M059J (cell line): Measurements from ENCODE around the gene KLHDC3. TPM values are rescaled to one million over a fixed set of nuclear protein-coding genes. Genes with fewer than 3 reads are reported as not detected.

Source experiments
- DNase-seq: peaks from one replicate; pipeline ENCODE4 v3.0.0-alpha.2; 2012; ENCODE audit warnings: low read depth
- total RNA-seq: library from RNA; depleted of rRNA; stranded (reverse); fragments of >200 nt; shearing (Covaris generic); gene quantifications from 2 replicates; pipeline ENCODE4 v1.2.3, GENCODE V29; 2014; rRNA removed

Gene KLHDC3, protein sequence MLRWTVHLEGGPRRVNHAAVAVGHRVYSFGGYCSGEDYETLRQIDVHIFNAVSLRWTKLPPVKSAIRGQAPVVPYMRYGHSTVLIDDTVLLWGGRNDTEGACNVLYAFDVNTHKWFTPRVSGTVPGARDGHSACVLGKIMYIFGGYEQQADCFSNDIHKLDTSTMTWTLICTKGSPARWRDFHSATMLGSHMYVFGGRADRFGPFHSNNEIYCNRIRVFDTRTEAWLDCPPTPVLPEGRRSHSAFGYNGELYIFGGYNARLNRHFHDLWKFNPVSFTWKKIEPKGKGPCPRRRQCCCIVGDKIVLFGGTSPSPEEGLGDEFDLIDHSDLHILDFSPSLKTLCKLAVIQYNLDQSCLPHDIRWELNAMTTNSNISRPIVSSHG
- total RNA-seq = 101 and 118 TPM in 2 replicates

DNA sequence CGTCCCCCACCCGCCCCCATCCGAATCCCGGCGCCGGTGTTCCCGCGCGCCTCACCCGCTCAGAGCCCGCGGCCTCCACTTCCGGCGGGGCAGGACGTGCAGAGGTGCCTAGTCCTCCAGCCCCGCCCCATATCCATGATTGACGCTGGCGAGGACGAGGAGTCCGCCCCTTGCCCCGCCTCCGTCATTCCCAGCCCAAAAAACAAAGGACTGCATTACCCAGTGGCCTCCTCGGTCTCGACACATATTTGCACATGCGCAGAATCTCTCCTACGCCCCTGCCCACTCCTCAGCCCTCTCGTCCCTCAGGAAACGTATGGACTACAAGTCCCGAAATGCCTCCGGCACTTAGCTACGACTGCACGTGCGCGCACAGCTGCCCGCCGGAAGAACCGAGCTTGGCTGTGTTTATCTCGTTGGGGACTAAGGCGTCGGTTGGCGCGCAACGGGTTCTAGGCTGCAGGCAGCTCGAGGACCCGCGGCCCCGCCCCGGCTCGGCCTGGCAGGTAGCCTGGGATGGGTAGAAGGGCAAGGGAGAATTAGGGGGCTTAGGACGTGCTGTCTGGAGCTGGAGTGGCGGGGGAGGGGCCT lies at the start of gene KLHDC3, which contains the start of gene MEA1:
Gene KLHDC3 (plus strand): TSS at position 407 of the 591 bp plus-strand sequence. CDS start 2,944 bp downstream, outside the sequence.
Gene MEA1 (minus strand): TSS at position 104 of the 591 bp plus-strand sequence. CDS start 133 bp downstream, outside the sequence.
- peak; percentile 100 for DNase-seq

DNA sequence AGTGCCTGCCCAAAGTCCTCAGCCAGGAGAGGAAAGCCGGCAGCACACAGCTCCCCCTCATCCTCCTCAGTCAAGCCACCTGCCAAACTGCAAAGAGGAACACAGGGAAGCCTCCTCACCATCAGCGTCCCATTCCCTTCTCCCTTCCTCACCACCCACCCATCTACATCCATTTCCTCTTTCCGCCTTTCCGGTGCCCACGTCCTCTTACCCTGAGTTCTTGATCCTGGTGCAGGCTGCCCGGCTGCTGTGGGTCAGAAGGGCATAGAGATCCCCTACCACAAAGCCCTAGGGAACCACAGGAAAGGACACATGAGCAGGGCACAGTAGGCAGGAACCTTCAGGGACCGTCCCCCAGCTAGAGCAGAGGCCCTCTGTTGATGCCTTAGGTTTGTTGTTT lies 47.5 kb upstream of the KLHDC3 start:
- no peak for DNase-seq

DNA sequence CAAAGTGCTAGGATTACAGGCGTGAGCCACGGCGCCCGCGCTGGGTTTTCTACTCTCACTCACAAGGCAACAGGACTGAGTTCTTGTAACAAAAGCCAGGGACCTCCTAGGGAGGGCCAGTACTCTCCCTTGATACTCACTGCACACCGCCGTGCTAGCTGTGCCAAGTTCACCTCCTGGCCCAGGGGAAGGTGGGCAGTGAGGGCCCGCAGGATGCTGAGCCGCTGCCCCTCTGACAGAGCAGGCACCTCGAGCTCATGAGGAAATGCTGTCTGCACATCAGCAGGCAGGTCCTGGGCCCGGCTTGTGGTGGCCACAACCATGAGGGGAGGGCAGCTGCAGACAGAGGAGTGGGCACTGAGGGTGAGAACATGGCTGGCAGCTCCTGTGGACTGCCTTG lies 46.8 kb upstream of the KLHDC3 start:
- DNase-seq = no peak

DNA sequence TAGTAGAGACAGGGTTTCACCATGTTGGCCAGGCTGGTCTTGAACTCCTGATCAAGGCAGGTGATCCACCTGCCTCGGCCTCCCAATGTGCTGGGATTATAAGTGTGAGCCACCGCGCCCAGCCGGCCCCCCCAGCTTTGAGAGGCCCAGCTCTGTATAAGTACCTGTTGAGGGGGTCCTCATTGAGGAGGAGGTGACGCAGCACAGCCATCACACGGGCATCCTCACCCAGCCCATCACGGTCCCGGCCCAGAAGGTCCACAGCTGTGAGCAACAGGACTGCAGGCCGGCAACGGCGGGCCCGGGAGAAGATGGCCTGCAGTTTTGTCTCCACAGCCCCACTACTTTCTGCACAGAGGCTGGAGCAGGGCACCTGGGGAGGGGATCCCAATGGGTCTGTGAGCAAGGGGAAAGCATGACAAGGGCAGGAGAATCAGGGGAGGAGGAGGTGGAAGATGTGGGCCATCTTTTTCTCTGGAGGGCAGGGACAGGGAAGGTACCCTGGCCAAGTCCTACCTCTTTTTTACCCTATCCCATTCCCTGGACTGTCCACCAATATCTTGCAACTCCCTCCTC lies 45.8 kb upstream of the KLHDC3 start:
- no peak for DNase-seq

DNA sequence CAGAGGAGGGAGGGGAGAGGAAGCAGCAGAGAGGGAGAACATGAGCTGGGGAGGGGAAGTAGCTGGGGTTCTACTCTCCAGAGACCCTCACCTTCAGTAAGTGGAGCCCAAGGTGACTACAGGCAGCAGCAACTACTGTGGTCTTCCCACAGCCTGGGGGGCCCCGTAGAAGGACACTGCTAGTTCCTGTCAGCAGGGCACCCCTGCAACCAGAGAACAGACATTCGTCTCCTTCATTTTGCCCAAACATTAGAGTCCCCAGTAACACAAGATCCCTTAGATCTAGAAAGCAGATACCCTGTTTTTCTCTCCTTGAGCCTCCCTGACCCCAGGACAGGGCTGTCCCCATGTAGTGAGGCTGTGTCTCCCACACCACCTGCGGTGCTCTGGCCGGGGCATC lies 45.3 kb upstream of the KLHDC3 start:
- no peak for DNase-seq

DNA sequence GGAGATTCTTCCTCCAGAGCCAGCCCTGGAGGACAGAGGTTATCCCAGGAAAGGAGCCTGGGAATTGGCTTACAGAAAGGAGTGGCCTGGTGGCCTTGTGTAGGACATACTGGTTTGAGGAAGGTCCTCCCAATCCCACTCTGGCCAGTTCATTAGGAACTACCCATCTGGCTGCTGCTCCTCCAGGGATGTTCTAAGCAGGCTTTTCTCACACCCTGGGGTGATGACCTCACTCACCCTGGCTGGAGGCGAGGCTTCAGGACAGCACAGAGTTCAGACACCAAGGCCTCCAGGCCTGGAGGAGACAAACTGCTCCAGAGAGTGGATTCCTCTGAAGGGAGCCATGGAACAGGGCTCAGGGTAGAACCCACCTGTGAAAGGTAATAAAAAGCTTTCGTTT lies 44.6 kb upstream of the KLHDC3 start:
- DNase-seq = no peak

DNA sequence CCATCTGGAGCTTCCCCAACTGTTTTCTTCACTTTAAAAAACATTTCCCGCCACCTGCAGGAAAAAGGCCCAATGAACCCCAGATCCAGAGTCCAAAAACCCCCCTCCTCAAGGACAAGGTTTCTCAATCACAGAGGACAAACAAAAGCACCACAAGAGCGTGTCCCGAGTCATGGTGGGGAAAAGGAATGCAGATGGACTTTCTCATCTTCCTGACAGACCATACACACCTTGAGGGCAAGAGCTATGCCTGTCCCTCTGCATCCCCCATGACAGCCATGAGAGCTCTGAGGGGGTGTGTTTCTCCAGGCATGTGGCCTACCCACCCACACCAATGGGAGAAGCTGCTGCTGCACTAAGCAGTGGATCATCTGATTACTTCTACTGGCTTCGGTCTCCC lies 44.1 kb upstream of the KLHDC3 start:
- no peak for DNase-seq

DNA sequence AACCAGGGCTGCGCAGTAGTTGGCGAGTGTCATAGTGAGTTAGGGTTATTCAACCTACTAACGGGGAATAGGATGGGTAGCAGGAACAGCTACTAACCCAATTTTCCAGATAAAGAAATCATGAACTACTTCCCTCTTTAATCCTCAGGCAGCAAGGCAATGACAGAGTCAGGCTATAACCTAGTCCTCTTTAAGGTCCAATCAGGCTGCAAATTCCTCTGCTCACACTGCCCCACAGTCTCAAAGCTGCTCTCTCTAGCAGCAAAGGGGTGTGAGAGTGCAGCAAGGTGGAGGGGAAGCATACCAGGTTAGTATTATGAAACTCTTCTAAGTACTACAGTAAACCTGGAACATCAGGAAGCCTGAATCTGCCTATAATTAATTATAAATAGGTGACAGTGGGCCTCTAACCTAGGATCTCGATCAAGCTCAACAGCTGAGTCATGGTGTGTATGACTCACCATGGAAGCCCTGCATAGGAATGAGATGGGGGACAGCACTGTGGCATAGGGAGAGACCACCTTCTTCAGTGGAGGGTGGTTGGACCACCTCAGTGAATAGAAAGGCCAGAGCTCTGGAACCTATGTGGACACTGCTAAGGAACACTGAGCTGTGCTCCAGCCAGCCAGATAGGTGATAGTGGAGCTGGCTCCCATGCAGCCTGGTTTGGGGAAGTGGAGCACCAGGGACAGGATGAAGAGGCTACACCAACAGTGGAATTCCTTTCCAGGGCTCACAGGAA lies 43.0 kb upstream of the KLHDC3 start:
- peak; percentile 63 for DNase-seq

DNA sequence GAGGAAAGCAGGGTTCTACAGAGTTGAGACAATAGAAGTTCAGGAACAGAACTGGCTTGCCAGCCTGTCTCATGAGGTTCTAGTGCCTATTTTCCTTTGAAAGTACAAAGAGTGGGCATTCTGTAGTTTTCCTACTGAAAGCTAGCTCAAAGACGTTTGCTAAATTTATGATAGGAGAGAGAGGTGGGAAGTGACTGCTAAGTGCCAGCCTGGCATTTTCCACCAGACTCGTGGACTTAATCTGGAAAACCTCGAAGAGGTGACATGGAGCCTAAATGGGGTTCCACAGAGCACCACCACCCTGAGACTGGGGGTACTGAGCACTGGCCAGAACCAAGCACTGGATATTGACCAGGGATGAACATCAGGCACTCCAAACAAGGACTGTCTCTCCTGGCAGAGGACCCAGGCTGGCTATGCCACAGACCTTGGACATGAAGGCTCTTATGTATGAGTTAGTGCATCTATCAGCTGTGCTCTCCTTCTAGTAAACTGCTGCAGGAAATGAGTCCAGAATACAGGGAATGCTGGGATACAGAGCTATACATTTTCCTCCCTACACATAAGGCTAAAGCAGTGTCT lies 42.2 kb upstream of the KLHDC3 start:
- DNase-seq = no peak

DNA sequence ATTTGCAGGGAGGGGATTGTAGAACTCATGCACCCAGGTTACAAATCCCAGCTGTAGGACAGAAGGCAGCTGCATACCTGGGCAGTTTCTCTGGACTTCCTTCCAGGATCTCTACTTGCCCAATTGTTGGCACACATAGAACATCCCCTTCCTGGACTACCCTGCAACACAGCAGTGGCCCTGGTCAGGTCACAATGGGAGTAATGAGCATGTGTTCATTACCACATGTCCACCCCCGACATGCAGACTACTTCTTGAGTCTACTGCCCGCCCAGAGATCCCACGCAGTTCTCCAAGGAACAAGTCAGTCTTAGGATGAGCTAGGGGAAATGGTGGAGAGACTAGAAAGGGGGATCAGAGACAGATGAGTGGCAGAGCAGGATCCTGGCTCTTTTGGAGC lies 40.1 kb upstream of the KLHDC3 start:
- no peak for DNase-seq

DNA sequence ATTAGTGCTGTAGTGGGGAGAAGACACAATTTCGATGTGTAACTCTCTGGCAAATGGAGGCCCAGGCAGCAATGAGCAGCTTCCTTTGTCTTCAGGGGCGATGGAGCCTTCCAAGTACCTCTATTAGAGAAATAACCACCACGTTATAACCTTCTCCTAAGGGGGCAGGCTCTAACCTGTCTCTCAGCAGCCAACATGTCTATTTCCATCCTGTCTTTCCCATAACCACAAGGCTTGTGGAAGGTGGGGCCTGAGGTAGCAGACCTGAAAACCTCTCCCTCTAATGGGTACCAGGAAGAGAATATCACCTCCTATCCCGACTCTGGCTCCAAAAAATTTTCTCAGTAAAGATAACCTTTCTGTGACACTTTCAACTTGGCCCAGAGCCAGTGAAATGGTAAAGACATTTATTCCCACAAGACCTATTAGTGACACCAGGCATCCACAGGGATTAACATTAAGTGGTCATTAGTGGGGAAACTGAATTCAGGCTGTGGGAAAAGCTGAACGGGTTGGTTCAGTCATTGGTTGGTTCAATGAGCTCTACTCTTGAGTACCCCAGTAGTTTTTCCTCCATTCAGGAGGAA lies 39.0 kb upstream of the KLHDC3 start:
- DNase-seq = no peak

DNA sequence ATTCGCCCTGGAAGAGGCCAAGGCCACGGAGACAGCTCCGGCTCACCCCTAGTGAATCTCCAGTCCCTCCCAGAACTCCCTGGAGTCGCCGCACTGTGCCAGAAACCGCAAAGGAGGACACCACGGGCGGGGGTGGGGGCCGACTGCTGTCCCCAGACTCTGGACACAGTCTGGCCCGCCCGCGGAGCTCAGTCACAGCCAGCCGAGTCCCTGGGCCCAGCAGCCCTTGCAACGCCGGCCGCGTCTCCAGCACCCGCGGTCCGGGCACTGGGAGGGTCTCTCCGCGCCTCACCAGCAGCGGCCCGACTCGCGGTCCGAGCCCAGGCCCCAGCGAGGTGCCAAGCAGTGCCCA lies 35.6 kb upstream of the KLHDC3 start:
- DNase-seq = peak; percentile 52

DNA sequence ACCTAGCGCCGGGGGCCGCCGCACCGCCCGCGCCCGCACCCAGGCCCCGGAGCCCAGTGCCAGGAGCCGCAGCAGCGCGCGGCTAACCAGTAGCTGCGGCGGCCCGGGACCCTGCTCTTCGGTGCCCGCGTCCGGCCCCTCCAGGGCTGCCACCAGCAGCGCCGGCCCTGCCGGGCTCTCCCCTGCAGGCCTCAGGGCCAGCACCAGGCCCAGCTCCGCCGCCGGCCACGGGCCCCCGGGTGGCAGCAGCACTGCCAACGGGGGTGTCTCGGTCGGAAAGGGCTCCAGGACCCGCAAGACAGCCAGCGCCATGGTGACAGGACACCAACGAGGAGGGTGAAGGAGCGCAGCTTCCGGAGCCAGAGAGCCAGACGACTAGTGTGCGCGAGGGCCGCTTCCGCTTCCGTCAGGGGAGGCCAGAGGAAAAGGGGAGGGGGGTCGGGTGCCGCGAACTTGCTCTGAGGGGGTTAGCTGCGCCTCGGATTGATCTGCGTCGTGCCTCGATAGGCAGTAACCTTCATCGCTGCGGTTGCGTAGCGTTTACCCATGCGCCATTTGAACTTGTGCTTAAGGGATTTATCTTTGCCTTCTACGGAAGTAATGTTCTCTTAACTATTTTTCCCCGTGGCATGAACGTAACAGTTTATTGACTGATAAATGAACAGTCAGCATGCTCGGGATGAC lies 35.1 kb upstream of the KLHDC3 start, which contains the start of gene PEX6:
Gene PEX6 (minus strand): TSS at position 343 of the 684 bp plus-strand sequence. CDS start 31 bp downstream, at position 312.
- DNase-seq = peak; percentile 90

DNA sequence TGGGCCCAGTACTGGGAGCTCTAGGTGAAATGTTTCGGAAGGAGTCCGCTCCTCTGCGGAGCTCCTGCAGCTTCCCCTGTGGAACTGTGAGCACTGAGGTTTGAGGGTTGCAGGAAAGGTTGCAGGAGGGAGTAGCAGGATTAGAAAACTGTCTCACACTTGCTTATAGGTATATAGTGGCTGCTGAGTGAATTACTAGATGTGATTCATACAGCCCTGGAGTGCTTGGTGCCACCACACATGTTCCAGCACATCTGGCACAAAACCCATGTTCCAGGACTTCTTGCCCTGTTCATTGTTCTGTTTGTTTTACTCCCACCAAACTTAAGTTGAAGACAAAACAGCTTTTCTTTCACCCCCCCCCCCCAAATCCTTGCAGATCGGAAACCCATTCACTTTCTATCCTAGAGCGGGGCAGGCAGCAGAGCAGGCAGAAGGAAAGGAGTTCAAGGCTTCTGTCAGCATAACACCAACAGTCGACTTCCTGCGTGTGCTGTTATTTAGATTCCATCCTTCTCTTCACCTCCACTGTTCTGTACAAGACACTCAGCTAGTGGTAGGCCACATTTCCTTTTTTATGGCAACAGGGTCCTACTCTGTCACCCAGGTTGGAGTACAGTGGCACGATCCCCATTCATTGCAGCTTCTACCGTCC lies 34.4 kb upstream of the KLHDC3 start:
- DNase-seq = peak; percentile 58

DNA sequence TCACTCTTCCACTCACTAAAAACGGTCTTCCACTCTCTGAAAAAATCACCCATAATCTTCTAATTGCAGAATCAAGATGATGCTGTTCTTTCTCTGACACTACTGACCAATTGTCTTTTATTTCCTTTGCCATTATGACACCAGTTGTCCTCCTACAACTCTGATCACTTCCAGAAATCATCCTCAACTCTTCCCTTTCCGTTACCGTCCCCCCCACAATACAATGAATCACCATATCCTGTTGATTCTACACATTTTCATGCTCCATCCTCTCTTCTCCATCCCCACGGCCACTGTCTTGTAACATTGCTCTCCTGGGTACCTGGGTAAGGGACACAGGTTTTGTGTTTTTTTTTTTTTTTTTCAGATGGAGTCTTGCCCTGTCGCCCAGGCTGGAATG lies 32.2 kb upstream of the KLHDC3 start:
- no peak for DNase-seq

DNA sequence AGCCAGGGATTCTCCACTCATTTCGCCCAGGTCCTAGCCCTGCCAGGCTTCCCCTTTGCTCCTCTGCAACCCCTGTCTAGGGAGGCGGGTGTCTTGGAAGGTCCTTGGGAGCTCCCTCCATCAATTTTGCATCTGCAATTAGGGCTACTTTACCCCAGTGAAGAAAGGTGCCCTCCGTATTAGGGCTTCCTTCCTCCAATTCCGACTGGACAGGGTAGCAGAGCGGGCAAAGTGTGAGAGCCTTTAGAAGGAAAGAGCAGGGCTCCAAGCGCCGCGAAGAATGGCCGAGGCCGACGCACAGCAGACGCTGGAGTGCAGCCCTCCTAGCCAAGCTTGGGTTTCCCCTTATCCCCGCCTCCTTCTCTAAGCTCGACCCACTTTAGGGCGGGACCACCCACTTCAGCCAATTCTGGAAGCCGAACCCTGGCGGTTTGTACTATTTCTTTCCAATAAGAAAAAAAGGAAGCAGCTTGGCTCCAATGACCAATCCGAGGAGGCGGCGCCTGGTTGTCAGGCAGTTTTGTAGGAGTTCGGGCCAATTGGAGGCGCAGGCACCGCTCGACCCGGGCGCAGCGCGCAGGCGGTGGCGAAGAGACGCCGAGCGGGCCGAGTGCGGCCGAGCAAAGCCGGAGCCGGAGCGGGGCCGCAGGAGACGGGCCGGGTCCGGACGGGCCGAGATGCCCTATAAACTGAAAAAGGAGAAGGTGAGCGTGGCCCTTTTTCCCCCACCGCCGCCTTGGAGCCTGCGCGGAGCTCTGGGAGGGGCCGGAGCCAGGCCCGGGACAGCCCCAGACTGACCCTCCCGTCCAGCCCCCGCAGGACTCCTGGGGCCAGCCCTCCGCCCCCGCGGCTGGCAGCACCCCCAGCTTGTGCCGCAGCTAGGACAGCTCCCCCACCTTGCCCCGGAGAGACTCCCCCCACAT lies 29.8 kb upstream of the KLHDC3 start, which contains the start of gene PPP2R5D:
Gene PPP2R5D (plus strand): TSS at position 570 of the 923 bp plus-strand sequence. CDS start 108 bp downstream, at position 678.
- peak; percentile 100 for DNase-seq

DNA sequence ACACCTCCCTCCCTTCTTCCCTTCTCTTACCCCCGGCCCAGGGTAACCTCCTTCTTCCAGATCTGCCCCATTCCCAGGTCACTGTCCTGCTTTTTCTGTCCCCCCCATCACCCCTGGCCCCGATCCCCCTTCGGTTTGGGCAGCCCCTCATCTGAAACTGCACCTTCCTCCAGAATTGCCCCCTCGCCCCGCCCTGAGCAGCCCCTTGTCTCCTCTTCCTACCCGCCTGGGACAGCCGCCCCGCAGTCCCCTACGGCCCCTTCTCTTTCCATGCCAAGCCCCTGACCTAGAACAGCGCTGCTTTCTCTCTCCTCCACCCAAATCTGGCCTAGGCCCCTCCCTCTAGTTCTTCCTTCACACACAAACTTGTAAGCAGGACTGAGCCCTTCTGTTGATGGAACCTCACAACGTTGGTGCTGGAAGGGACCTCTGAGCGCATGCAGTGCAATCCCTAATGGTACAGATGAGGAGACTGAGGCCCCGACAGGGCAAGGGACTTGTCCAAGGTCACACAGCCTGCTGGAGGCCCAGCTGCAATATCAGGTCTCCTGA lies 29.0 kb upstream of the KLHDC3 start:
- DNase-seq = no peak
